ENCODE results near the gene EIF6. TPM values are rescaled to one million over a fixed set of nuclear protein-coding genes. Genes with fewer than 3 reads are reported as not detected.

Gene EIF6
- total and polyA plus RNA-seq, 9 of the 15 experiments (the other 6 are each of a cell fraction or from before 2014, with no cell fraction given): 165 to 832 (median 229) TPM

DNA sequence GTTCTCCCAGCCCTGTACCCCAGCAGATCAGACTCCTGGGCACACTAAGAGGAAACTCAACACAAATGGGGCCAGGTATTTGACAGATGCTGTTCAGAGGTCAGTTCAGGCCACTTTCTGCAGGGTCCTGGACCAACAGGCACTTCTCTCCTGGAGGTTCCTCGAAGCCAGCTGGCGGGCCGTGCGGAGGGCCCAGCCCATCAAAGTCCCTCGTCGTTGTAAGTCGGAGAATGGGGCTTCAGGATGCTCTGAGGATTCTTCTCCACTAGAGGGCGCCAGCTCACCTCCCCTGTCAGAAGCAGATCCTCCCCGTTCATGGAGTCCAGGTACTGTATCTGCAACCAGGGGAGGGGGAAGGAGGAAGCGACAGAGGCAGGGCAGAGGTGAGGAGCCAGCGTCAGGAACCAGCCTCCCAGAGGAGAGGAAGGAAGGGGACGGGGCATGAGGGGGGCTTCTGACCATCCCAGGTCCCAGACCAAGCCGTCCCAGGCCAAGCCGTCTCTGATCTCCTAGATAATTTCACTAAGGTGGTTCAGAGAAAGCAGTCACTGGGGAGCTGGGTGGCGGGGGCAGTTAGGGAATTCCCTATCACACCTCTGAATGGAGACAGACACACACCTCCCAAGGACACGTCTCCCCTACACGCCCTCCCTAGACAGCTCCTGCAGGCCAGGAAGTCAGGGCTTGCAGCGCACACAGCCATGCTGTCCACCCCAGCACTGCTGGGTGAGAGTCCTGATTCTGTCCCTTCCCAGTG lies 19.3 kb upstream of the EIF6 start (continued):
- TF ChIP-seq, protein P1, sequence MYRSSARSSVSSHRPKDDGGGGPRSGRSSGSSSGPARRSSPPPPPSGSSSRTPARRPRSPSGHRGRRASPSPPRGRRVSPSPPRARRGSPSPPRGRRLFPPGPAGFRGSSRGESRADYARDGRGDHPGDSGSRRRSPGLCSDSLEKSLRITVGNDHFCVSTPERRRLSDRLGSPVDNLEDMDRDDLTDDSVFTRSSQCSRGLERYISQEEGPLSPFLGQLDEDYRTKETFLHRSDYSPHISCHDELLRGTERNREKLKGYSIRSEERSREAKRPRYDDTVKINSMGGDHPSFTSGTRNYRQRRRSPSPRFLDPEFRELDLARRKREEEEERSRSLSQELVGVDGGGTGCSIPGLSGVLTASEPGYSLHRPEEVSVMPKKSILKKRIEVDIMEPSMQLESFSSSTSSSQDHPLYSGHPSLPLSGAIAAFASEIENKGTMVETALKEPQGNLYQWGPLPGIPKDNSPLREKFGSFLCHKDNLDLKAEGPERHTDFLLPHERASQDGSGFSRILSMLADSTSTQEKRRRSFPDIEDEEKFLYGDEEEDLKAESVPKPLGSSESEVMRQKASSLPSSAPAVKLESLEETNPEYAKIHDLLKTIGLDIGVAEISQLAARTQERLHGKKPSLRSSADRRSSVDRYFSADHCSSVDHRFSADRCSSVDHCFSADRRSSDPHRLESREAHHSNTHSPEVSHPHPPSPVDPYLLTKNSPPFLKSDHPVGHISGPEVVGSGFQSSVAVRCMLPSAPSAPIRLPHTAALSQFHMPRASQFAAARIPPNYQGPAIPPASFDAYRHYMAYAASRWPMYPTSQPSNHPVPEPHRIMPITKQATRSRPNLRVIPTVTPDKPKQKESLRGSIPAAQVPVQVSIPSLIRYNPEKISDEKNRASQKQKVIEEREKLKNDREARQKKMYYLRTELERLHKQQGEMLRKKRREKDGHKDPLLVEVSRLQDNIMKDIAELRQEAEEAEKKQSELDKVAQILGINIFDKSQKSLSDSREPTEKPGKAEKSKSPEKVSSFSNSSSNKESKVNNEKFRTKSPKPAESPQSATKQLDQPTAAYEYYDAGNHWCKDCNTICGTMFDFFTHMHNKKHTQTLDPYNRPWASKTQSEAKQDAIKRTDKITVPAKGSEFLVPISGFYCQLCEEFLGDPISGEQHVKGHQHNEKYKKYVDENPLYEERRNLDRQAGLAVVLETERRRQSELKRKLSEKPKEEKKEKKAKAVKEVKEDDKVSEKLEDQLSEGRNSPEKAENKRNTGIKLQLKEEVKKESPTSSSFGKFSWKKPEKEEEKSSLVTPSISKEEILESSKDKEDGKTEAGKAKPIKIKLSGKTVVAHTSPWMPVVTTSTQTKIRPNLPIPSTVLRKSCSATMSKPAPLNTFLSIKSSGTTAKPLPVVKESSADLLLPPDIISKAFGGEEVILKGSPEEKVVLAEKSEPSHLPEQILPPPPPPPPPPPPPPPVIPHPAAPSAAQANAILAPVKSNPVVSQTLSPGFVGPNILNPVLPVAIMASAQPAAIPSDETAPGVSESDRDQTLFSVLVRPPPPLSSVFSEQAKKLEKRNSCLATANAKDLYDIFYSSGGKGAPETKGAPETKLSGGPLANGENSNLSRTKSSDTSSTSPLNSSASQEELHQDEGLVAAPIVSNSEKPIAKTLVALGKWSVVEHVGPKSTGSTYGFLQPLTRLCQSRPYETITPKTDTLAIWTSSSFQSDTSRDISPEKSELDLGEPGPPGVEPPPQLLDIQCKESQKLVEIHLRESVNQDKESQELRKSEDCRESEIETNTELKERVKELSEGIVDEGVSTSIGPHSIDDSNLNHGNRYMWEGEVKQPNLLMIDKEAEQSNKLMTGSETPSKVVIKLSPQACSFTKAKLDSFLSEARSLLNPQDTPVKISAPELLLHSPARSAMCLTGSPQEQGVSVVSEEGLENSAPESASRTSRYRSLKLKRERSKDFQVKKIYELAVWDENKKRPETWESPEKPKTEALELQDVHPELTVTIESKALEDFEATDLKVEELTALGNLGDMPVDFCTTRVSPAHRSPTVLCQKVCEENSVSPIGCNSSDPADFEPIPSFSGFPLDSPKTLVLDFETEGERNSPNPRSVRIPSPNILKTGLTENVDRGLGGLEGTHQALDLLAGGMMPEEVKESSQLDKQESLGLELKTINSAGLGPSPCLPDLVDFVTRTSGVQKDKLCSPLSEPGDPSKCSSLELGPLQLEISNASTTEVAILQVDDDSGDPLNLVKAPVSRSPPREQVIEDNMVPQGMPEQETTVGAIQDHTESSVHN (IDR thresholded peaks at IDR 0.05; ENCODE audit: borderline replicate concordance in 1 of 2, low read depth in 1 of 2): no peak
- TF ChIP-seq, protein P2, sequence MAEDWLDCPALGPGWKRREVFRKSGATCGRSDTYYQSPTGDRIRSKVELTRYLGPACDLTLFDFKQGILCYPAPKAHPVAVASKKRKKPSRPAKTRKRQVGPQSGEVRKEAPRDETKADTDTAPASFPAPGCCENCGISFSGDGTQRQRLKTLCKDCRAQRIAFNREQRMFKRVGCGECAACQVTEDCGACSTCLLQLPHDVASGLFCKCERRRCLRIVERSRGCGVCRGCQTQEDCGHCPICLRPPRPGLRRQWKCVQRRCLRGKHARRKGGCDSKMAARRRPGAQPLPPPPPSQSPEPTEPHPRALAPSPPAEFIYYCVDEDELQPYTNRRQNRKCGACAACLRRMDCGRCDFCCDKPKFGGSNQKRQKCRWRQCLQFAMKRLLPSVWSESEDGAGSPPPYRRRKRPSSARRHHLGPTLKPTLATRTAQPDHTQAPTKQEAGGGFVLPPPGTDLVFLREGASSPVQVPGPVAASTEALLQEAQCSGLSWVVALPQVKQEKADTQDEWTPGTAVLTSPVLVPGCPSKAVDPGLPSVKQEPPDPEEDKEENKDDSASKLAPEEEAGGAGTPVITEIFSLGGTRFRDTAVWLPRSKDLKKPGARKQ (CRISPR knock-in tag; IDR thresholded peaks at IDR 0.05): no peak
- no peak for TF ChIP-seq ZFPM2 (CRISPR knock-in tag; IDR thresholded peaks at IDR 0.05)
- TF ChIP-seq ZNF316 (IDR thresholded peaks at IDR 0.05): no peak
- TF ChIP-seq DNMT1 (IDR thresholded peaks at IDR 0.05): no peak
- TF ChIP-seq ZNF699 (CRISPR knock-in tag; IDR thresholded peaks at IDR 0.05; ENCODE audit: insufficient replicate concordance): no peak
- TF ChIP-seq MIER1 (IDR thresholded peaks at IDR 0.05; ENCODE audit: low read depth): no peak
- TF ChIP-seq XRCC5 (IDR thresholded peaks at IDR 0.05; ENCODE audit: low read depth, low read length): peak; percentile 84; the same call in 1 of the 2 replicates
- no peak for TF ChIP-seq RBM22 (IDR thresholded peaks at IDR 0.05; ENCODE audit: low read depth, low read length, poor library complexity, severe bottlenecking)
- TF ChIP-seq SIN3B (IDR thresholded peaks at IDR 0.05; ENCODE audit: low read depth): no peak
- TF ChIP-seq, protein P3, sequence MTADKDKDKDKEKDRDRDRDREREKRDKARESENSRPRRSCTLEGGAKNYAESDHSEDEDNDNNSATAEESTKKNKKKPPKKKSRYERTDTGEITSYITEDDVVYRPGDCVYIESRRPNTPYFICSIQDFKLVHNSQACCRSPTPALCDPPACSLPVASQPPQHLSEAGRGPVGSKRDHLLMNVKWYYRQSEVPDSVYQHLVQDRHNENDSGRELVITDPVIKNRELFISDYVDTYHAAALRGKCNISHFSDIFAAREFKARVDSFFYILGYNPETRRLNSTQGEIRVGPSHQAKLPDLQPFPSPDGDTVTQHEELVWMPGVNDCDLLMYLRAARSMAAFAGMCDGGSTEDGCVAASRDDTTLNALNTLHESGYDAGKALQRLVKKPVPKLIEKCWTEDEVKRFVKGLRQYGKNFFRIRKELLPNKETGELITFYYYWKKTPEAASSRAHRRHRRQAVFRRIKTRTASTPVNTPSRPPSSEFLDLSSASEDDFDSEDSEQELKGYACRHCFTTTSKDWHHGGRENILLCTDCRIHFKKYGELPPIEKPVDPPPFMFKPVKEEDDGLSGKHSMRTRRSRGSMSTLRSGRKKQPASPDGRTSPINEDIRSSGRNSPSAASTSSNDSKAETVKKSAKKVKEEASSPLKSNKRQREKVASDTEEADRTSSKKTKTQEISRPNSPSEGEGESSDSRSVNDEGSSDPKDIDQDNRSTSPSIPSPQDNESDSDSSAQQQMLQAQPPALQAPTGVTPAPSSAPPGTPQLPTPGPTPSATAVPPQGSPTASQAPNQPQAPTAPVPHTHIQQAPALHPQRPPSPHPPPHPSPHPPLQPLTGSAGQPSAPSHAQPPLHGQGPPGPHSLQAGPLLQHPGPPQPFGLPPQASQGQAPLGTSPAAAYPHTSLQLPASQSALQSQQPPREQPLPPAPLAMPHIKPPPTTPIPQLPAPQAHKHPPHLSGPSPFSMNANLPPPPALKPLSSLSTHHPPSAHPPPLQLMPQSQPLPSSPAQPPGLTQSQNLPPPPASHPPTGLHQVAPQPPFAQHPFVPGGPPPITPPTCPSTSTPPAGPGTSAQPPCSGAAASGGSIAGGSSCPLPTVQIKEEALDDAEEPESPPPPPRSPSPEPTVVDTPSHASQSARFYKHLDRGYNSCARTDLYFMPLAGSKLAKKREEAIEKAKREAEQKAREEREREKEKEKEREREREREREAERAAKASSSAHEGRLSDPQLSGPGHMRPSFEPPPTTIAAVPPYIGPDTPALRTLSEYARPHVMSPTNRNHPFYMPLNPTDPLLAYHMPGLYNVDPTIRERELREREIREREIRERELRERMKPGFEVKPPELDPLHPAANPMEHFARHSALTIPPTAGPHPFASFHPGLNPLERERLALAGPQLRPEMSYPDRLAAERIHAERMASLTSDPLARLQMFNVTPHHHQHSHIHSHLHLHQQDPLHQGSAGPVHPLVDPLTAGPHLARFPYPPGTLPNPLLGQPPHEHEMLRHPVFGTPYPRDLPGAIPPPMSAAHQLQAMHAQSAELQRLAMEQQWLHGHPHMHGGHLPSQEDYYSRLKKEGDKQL (CRISPR knock-in tag; IDR thresholded peaks at IDR 0.05; ENCODE audit: borderline replicate concordance): no peak

Data from K562 (cell line).